Measurements from ENCODE around the gene MRPL12. TPM values are rescaled to one million over a fixed set of nuclear protein-coding genes. Genes with fewer than 3 reads are reported as not detected.

The MRPL12 gene
- total and polyA plus RNA-seq, 2 donors (not counting 1 experiment from before 2014, with no cell fraction given) = 23.8 to 25.6 TPM

GRCh38 chr17:81691608-81692007, 11.6 kb upstream of the MRPL12 start:
- no peak overlapping the region for H3K4me3 Mint-ChIP-seq
- Histone ChIP-seq H3K9me3 (ENCODE audit: control extremely low read depth in 1 of 3, control insufficient read depth in 2 of 3, insufficient read depth in 1 of 3, low read length in 2 of 3) (no peaks in the 10 kb centered on the region), H3K4me3 (ENCODE audit: control extremely low read depth in 1 of 5, extremely low read depth in 1 of 5, insufficient read depth in 1 of 5, low read depth in 2 of 5, low read length in 4 of 5) (no peak overlapping the region), H3K36me3 (replicated peaks in 1 of 2; ENCODE audit: control extremely low read depth in 1 of 2, control insufficient read depth in 1 of 2, extremely low read depth in 1 of 2, insufficient read depth in 2 of 2, low read length in 1 of 2) (peaks cover 0 to 77% of the 10 kb centered on the region in 2 experiments), H2AFZ (ENCODE audit: insufficient read depth, low read depth, low read length, poor library complexity, severe bottlenecking) (no peak overlapping the region), H3K27me3 (replicated peaks in 1 of 4; ENCODE audit: control extremely low read depth in 1 of 4, control insufficient read depth in 3 of 4, insufficient read depth in 4 of 4, low read length in 3 of 4) (no peaks in the 10 kb centered on the region), H3K4me1 (ENCODE audit: control insufficient read depth in 2 of 2, insufficient read depth in 2 of 2, low read length in 2 of 2) (no peaks in the 10 kb centered on the region), H3K27ac (ENCODE audit: low read length in 2 of 2) (no peak overlapping the region), H4K20me1 (ENCODE audit: control insufficient read depth, insufficient read depth, low read length, poor library complexity, severe bottlenecking) (peaks cover 74% of the 10 kb centered on the region), H3K79me2 (ENCODE audit: control insufficient read depth, insufficient read depth, low read length) (peaks cover 58% of the 10 kb centered on the region), H3K4me2 (replicated peaks; ENCODE audit: low read depth, low read length, poor library complexity, severe bottlenecking) (no peak overlapping the region), H3K9ac (ENCODE audit: low read length) (no peak overlapping the region)
- no peak for TF ChIP-seq EZH2 (IDR thresholded peaks at IDR 0.05; ENCODE audit: borderline replicate concordance, insufficient read depth, low read depth, low read length, poor library complexity, severe bottlenecking)
- intact Hi-C loops (cut with micrococcal nuclease) = no loop called here
- H3K4me1 Mint-ChIP-seq = peaks cover 4% of the 10 kb centered on the region
- no peaks in the 10 kb centered on the region for H3K27me3 Mint-ChIP-seq
- DNase-seq = no peak
- WGBS (ENCODE audit: insufficient coverage) = 97% methylated on average over 20 of the region's 20 CpGs
- CTCF ChIA-PET = no interaction called here
- H3K27ac Mint-ChIP-seq = no peak overlapping the region
- POLR2A ChIA-PET = no interaction called here
- no peaks in the 10 kb centered on the region for H3K9me3 Mint-ChIP-seq (ENCODE audit: insufficient read depth)
- no peak for ATAC-seq (ENCODE audit: low read depth)

DNA sequence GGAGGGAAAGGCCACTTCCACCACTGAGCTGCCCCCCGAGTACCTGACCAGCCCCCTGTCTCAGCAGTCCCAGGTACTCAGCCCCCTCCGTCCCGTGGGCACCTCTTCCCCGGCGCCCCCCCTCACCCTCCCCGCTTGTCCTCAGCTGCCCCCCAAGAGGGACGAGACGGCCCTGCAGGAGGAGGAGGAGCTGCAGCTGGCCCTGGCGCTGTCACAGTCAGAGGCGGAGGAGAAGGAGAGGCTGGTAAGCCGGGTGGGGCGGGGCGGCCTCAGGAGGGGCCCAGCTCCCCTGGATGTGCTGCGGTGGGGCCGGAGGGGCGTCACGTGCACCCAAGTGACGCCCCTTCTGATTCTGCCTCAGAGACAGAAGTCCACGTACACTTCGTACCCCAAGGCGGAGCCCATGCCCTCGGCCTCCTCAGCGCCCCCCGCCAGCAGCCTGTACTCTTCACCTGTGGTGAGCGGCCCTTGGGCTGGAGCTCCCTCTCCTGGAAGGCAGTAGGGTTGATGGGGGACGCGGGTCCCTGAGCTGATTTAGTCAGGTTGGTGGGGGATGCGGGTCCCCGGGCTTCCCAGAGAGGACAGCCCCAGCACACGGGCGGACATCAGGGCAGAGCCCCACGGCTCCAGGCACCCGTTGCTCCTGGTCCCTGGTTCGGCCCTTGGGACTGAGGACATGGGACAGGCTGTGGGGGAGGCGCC, 9.5 kb upstream of the MRPL12 start:
- WGBS (ENCODE audit: insufficient coverage) = 95% methylated on average over 25 of the region's 35 CpGs
- Histone ChIP-seq H3K4me2 (replicated peaks; ENCODE audit: low read depth, low read length, poor library complexity, severe bottlenecking) (no peak overlapping the region), H3K4me3 (ENCODE audit: control extremely low read depth in 1 of 5, extremely low read depth in 1 of 5, insufficient read depth in 1 of 5, low read depth in 2 of 5, low read length in 4 of 5) (no peak overlapping the region), H3K36me3 (replicated peaks in 1 of 2; ENCODE audit: control extremely low read depth in 1 of 2, control insufficient read depth in 1 of 2, extremely low read depth in 1 of 2, insufficient read depth in 2 of 2, low read length in 1 of 2) (peaks cover 0 to 75% of the 10 kb centered on the region in 2 experiments), H4K20me1 (ENCODE audit: control insufficient read depth, insufficient read depth, low read length, poor library complexity, severe bottlenecking) (peaks cover 59% of the 10 kb centered on the region), H3K9ac (ENCODE audit: low read length) (no peak overlapping the region), H2AFZ (ENCODE audit: insufficient read depth, low read depth, low read length, poor library complexity, severe bottlenecking) (no peak overlapping the region), H3K9me3 (ENCODE audit: control extremely low read depth in 1 of 3, control insufficient read depth in 2 of 3, insufficient read depth in 1 of 3, low read length in 2 of 3) (no peaks in the 10 kb centered on the region), H3K4me1 (ENCODE audit: control insufficient read depth in 2 of 2, insufficient read depth in 2 of 2, low read length in 2 of 2) (no peaks in the 10 kb centered on the region), H3K27ac (ENCODE audit: low read length in 2 of 2) (no peak overlapping the region), H3K79me2 (ENCODE audit: control insufficient read depth, insufficient read depth, low read length) (peaks cover 47% of the 10 kb centered on the region), H3K27me3 (replicated peaks in 1 of 4; ENCODE audit: control extremely low read depth in 1 of 4, control insufficient read depth in 3 of 4, insufficient read depth in 4 of 4, low read length in 3 of 4) (no peaks in the 10 kb centered on the region)
- H3K4me1 Mint-ChIP-seq = no peaks in the 10 kb centered on the region
- TF ChIP-seq CTCF (IDR thresholded peaks at IDR 0.05) = no peak
- TF ChIP-seq EZH2 (IDR thresholded peaks at IDR 0.05; ENCODE audit: borderline replicate concordance, insufficient read depth, low read depth, low read length, poor library complexity, severe bottlenecking) = no peak
- intact Hi-C loops (cut with micrococcal nuclease) = no loop called here
- DNase-seq (no peak), ATAC-seq (ENCODE audit: low read depth) (no peak)
- no peaks in the 10 kb centered on the region for H3K27me3 Mint-ChIP-seq
- POLR2A ChIA-PET = interaction anchor here (0.6 kb wide), 1 partner anchor 192 kb away, joined by 8 read pairs; no protein-coding TSS in a partner anchor
- H3K4me3 Mint-ChIP-seq = no peak overlapping the region
- no peak overlapping the region for H3K27ac Mint-ChIP-seq
- H3K9me3 Mint-ChIP-seq (ENCODE audit: insufficient read depth) = no peaks in the 10 kb centered on the region
- CTCF ChIA-PET = no interaction called here

Measured in B cell (primary cell).